ENCODE results near the gene GGPS1.
"Not testable (repeated sequence)": the region's sequence is repeated elsewhere in the genome, so short reads cannot be mapped to it uniquely, and the experiment has no call there.

Gene GGPS1

GRCh38 chr1:235328271-235329138 lies at the start of gene GGPS1:
Gene GGPS1, plus strand, starts transcription at chr1:235328570. Its CDS starts 6,695 bp downstream, at chr1:235335265.
- DNase-seq: peak; percentile 99
- peak; percentile 88 for ATAC-seq

GRCh38 chr1:235278915-235279292 lies 49.5 kb upstream of the GGPS1 start:
- DNase-seq (no peak), ATAC-seq (no peak)

GRCh38 chr1:235279694-235280093 lies 48.7 kb upstream of the GGPS1 start:
- ATAC-seq (no peak), DNase-seq (no peak)

DNA sequence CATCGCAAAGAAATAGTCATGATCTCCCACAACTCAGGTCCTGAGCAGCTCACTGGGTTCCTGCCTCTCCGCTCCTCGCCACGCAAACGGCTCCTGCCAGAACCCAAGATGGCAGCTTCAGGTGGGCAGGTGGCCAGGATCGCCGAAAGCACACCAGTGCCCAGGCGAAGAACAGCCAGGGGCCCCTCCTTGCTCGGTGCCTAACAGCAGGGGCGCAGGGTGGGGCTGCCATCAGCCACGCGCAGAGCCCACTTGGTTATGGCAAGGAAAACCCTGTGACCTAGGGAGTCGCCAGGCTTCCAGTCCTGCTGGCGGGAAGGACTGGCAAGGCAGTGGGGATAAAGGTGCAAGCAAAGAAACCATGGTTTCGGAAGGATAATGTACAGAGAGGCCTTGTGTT lies 47.9 kb upstream of the GGPS1 start:
- DNase-seq (no peak), ATAC-seq (no peak)

GRCh38 chr1:235283636-235284035 lies 44.7 kb upstream of the GGPS1 start:
- not testable (repeated sequence) for ATAC-seq

GRCh38 chr1:235284231-235284769 lies 44.1 kb upstream of the GGPS1 start:
- DNase-seq: no peak
- no peak for ATAC-seq

More at GRCh38 chr1:235283636-235284035, 44.7 kb upstream of the GGPS1 start:
- not testable (repeated sequence) for DNase-seq

DNA sequence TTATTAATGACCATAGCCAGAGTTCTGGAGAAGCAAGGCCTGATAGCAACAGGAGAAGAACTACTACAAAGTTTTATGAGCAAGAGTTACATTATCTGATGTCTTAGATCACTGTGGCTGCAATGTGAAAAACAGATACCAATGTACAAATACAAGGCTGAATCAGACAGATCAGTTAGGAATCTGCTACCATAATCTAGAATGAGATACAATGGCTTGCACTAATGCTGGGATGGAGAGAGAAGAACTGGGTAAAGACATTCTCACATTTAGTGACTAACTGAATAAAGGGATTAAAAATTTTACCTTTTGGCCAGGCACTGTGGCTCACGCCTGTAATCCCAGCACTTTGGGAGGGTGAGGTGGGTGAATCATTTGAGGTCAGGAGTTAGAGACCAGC lies 41.7 kb upstream of the GGPS1 start:
- peak; percentile 63 for ATAC-seq

DNA sequence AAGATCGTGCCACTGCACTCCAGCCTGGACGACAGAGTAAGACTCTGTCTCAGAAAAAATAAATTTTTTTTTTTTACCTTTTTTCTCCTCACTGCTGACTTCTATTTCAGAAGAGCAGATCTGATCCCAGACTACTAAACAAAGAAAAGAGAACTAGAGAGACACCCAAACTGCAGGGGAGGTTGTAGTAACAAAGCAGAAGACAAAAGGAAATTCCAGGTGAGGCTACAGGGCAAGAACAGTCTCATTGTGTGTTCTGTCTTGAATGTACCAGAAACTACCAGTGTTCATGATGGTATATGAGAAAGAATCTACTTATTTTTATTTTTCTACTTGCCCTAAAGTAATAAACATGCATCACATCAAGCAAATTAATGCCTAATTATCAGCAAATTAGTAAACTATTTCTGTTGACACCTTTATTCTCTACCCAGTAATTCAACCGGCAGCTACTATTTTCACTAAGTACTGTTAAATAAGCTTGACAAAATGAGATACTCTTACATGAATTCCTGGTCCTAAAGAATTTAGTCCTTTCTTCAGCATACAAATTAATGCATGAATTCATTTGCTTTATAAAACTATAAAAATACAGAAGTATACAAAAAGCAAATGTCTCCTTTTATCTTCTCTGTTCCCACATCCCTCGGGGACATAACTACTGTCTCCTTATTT lies 41.0 kb upstream of the GGPS1 start:
- ATAC-seq: no peak
- no peak for DNase-seq

More for the DNA sequence above, 41.7 kb upstream of the GGPS1 start:
- no peak for DNase-seq

- no peak for ATAC-seq
- DNase-seq: no peak
Measured at GRCh38 chr1:235289859-235290739, 38.3 kb upstream of the GGPS1 start.

DNA sequence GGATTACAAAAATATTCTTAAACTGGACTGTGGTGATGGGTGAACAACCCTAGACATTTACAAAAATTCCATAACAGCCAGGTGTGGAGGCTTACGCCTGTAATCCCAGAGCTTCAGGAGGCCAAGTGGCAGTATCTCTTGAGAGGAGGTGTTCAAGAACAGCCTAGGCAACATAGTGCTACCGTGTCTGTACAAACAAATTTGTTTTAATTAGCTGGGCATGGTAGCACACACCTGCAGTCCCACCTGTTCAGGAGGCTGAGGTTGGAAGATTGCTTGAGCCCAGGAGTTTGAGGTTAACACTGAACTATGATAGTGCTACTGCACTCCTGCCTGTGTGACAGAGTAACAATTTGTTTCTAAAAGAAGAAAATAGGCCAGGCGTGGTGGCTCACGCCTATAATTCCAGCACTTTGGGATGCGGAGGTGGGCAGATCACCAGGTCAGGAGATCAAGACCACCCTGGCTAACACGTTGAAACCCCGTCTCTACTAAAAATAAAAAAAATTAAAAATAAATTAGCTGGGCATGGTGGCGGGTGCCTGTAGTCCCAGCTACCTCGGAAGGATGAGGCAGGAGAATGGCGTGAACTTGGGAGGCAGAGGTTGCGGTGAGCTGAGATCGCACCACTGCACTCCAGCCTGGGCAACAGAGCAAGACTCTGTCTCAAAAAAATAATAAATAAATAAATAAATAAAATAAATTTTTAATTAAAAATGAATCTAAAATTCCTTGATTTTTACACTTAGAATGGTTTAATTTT lies 37.4 kb upstream of the GGPS1 start:
- ATAC-seq (no peak), DNase-seq (no peak)

- DNase-seq: no peak
- no peak for ATAC-seq
Measured at GRCh38 chr1:235291599-235292091, 36.7 kb upstream of the GGPS1 start.

DNA sequence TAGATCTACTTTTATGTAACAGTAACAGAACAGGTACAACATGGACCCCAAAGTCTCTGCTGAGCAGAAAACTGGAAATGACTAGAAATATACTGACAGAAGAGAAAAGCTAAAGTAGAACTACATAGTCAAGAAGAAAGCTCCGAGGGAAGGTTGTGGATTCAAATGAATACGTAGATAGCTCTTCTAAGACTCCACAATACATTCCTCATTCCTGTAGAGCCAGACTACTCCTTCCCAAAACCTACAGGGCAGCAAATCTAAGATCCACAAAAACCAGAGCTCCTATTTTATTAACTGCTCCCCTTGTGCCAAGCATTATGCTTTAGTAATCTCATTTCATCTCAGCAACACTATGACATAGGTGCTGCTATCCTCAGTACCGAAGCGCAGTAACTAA lies 35.6 kb upstream of the GGPS1 start:
- no peak for ATAC-seq
- no peak for DNase-seq

- ATAC-seq (no peak), DNase-seq (no peak)
Measured at GRCh38 chr1:235293322-235293942, 34.9 kb upstream of the GGPS1 start.

DNA sequence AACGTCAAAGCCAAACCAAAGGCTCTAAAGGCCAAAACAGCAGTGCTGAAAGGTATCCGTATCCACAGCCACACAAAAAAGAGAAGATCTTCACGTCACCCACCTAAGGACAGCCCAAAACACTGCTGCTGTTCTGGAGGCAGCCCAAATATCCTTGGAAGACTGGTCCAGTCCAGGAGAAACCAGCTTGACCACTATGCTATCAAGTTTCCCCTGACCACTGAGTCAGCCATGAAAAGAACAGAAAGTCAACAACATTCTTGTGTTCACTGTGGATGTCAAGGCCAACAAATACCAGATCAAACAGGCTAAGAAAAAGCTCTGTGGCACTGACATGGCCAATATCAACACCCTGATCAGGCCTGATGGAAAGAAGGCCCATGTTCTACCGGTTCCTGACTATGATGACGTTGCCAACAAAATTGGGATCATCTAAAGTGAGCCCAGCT lies 32.4 kb upstream of the GGPS1 start:
- no peak for ATAC-seq
- no peak for DNase-seq

DNA sequence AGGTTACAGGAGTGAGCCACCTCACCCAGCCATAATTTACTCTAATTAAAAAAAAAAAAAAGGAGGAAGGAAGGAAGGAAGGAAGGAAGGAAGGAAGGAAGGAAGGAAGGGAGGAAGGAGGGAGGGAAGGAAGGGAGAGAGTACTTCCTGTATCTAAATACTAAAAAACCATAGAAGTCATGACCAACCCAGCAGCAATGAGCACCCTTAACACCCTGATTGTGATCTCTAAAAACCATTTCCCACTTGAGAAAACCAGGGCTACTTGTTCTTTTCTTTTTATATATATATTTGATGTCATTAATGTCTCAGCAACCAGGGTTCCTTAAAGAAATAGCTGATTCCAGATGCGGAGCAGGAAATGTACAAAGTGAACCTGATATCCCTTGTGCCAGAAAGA lies 31.6 kb upstream of the GGPS1 start:
- ATAC-seq (no peak), DNase-seq (no peak)

- ATAC-seq (peak; percentile 87), DNase-seq (no peak)
Measured at GRCh38 chr1:235297579-235297978, 30.8 kb upstream of the GGPS1 start.

DNA sequence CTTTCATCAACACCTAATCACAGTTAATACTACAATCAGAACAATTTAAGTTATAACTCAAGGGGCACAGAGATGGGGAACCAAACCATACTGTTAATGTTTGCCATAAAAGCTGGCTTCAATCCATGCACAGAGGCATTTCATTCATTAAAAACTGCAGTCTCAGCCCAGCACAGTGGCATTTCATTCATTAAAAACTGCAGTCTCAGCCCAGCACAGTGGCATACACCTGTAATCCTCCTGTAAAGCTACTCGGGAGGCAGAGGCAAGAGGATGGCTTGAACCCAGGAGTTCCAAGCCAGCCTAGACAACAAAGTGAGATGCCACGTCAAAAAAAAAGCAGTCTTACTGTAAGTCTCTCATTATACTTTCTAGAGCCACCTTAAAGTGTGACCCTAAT lies 29.6 kb upstream of the GGPS1 start:
- no peak for DNase-seq
- ATAC-seq: no peak

- DNase-seq (no peak), ATAC-seq (no peak)
Measured at GRCh38 chr1:235299169-235299858, 29.1 kb upstream of the GGPS1 start.

- no peak for ATAC-seq
- DNase-seq: no peak
Measured at GRCh38 chr1:235302143-235302542, 26.2 kb upstream of the GGPS1 start.
